HuH-7.5 (cell line): ENCODE data around the gene SLC25A4.
"Not testable (repeated sequence)": the region's sequence is repeated elsewhere in the genome, so short reads cannot be mapped to it uniquely, and the experiment has no call there.

Experiments used
- DNase-seq: peaks from one replicate; pipeline ENCODE4 v3.0.0; 2011; ENCODE audit warnings: low spot score

The SLC25A4 gene

GRCh38 chr4:185183622-185184281 is 40.7 kb downstream of the SLC25A4 start:
- no peak for DNase-seq

- DNase-seq: no peak
These were observed 43.7 kb downstream of the SLC25A4 start for GRCh38 chr4:185186769-185187168.

GRCh38 chr4:185189606-185190305 is 46.7 kb downstream of the SLC25A4 start:
- DNase-seq: no peak

- DNase-seq: no peak
These were observed 47.3 kb downstream of the SLC25A4 start for GRCh38 chr4:185190306-185190856.

- no peak for DNase-seq
These were observed 49.0 kb downstream of the SLC25A4 start for GRCh38 chr4:185192059-185192458.

- DNase-seq: no peak
These were observed 52.1 kb downstream of the SLC25A4 start for GRCh38 chr4:185194924-185195888.

- DNase-seq: no peak
These were observed 53.4 kb downstream of the SLC25A4 start for GRCh38 chr4:185196437-185196836.

- not testable (repeated sequence) for DNase-seq
These were observed 55.1 kb downstream of the SLC25A4 start for GRCh38 chr4:185198189-185198588.
